RPMI8226 (cell line): ENCODE data around the gene RNF213.
"Not testable (repeated sequence)": the region's sequence is repeated elsewhere in the genome, so short reads cannot be mapped to it uniquely, and the experiment has no call there.

ENCODE experiments used
- DNase-seq: peaks from one replicate; pipeline ENCODE4 v3.0.0-alpha.2; 2015

RNF213 gene

DNA sequence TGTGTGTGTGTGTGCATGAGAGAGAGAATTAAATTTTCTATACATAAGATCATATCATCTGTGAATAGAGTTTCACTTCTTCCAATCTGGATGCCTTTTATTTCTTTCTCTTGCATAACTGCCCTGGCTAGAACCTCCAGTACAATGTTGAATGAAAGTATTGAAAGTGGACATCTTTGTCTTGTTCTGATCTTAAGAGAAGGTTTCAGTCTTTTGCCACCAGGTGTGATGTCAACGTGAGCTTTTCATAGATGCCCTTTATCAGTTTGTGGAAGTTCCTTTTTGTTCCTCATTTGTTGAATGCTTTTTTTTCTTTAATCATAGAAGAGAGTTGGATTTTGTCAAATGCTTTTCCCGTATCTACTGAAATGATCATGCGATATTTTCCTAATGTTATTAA, 63.3 kb downstream of the RNF213 start:
- no peak for DNase-seq

GRCh38 chr17:80327518-80327917, 66.9 kb downstream of the RNF213 start:
- DNase-seq, result no peak

- DNase-seq, result no peak
Observed at GRCh38 chr17:80328634-80329380, 68.2 kb downstream of the RNF213 start.

DNA sequence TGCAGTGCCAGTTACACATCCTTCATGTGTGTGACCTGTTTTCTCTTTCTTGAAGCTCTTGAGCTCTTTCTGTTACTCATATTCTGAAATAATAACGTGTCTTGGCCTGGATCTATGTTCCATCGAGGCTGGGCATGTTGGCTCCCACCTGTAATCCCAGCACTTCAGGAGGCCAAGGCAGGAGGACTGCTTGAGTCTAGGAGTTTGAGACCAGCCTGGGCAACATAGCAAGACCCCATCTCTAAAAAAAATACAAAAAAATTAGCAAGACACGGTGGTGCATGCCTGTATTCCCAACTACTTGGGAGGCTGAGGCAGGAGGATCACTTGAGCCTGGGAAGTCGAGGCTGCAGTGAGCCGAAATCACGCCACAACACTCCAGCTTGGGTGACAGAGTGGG, 68.8 kb downstream of the RNF213 start:
- DNase-seq, result not testable (repeated sequence)

GRCh38 chr17:80330276-80330675, 69.6 kb downstream of the RNF213 start:
- DNase-seq, result no peak

DNA sequence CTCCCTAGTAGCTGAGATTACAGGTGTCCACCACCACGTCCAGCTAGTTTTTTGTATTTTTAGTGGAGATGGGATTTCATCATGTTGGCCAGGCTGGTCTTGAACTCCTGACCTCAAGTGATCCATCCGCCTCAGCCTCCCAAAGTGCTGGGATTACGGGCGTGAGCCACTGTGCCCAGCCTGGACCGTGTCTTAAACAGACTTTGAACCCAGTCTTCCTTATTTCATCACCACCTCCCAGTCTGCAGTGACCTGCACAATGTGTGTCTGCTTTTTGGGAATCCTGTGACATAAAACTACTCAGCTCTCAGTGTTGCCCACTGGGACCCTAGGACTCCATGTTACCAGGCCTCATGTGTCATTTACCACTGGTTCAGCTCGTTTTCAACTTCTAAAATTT, 70.3 kb downstream of the RNF213 start:
- not testable (repeated sequence) for DNase-seq

- DNase-seq, result no peak
Observed at GRCh38 chr17:80331820-80332219, 71.2 kb downstream of the RNF213 start.

- DNase-seq, result no peak
Observed at GRCh38 chr17:80337195-80337895, 76.7 kb downstream of the RNF213 start.

DNA sequence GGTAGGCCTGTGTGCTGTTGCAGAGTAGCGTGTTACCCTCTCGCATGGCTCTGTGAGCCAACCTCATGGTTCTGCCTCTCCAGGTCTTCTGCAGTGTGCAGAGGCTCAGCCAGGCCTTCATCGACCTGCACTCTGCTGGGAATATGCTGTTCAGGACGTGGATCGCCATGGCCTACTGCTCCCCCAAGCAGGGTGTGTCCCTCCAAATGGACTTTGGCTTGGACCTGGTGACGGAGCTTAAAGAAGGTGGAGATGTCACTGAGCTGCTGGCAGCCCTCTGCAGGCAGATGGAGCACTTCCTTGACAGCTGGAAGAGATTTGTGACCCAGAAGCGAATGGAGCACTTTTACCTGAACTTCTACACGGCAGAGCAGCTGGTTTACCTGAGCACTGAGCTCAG, 78.5 kb downstream of the RNF213 start:
- DNase-seq, result no peak

DNA sequence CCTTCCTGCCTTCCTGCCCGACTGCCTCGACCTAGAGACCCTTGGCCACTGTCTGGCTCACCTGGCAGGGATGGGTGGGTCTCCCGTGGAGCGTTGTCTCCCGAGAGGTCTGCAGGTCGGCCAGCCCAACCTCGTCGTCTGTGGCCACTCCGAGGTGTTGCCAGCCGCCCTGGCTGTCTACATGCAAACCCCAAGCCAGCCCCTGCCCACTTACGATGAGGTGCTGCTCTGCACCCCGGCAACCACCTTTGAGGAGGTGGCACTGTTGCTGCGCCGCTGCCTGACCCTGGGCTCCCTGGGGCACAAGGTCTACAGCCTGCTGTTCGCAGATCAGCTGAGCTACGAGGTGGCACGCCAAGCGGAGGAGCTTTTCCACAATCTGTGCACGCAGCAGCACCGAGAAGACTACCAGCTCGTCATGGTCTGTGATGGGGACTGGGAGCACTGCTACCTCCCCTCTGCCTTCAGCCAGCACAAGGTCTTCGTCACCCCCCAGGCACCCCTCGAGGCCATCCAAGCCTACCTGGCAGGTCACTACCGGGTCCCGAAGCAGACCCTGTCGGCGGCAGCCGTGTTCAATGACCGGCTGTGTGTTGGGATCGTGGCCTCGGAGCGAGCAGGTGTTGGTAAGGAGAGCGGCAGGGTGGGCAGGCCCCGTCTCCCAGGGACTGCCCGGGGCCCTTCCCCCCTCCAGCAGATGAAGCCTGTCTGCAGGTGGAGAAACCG, 79.2 kb downstream of the RNF213 start:
- DNase-seq, result no peak

DNA sequence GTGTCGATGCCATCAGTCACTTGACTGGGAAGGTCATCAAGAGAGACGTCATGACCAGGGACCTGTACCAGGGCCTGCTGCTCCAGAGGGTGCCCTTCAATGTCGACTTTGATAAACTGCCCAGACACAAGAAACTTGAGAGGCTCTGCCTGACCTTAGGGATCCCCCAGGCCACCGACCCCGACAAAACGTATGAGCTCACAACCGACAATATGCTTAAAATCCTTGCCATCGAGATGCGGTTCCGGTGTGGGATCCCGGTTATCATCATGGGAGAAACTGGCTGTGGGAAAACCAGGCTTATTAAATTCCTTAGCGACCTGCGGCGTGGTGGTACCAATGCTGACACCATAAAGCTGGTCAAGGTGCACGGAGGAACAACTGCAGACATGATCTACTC, 84.7 kb downstream of the RNF213 start:
- DNase-seq, result no peak

DNA sequence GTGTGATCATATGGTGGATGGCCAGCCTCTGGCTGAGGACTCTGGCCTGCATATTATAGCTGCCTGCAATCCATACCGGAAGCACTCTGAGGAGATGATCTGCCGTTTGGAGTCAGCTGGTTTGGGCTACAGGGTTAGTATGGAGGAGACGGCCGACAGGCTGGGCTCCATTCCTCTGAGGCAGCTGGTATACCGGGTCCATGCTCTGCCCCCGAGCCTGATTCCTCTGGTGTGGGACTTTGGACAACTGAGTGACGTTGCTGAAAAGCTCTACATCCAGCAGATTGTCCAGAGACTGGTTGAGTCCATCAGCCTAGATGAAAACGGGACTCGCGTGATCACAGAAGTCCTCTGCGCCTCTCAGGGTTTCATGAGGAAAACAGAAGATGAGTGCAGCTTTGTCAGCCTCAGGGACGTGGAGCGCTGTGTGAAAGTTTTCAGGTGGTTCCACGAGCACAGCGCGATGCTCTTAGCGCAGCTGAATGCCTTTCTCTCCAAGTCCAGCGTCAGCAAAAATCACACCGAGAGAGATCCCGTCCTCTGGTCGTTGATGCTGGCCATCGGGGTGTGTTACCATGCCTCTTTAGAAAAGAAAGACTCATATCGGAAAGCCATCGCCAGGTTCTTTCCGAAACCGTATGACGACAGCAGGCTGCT, 85.3 kb downstream of the RNF213 start:
- DNase-seq, result no peak

- no peak for DNase-seq
Observed at GRCh38 chr17:80346498-80347275, 86.0 kb downstream of the RNF213 start.

DNA sequence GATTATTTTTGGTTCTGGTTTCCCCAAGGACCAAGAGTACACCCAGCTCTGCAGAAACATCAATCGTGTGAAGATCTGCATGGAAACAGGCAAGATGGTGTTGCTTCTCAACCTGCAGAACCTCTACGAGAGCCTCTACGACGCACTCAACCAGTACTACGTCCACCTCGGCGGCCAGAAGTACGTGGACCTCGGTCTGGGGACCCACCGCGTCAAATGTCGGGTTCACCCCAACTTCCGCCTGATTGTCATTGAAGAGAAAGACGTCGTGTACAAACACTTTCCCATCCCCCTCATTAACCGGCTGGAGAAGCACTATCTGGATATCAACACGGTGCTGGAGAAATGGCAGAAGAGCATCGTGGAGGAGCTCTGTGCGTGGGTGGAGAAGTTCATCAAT, 86.9 kb downstream of the RNF213 start:
- DNase-seq, result no peak

DNA sequence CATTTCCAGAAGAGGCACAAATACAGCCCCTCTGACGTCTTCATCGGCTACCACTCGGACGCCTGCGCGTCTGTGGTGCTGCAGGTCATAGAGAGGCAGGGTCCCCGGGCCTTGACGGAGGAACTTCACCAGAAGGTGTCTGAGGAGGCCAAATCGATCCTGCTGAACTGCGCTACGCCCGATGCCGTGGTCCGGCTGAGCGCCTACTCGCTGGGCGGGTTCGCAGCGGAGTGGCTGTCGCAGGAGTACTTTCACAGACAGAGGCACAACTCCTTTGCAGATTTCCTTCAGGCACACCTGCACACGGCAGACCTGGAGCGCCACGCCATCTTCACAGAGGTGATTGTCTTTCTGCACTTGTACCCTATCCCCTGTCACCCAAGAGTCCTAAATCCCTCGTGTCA, 87.3 kb downstream of the RNF213 start:
- DNase-seq, result no peak

DNA sequence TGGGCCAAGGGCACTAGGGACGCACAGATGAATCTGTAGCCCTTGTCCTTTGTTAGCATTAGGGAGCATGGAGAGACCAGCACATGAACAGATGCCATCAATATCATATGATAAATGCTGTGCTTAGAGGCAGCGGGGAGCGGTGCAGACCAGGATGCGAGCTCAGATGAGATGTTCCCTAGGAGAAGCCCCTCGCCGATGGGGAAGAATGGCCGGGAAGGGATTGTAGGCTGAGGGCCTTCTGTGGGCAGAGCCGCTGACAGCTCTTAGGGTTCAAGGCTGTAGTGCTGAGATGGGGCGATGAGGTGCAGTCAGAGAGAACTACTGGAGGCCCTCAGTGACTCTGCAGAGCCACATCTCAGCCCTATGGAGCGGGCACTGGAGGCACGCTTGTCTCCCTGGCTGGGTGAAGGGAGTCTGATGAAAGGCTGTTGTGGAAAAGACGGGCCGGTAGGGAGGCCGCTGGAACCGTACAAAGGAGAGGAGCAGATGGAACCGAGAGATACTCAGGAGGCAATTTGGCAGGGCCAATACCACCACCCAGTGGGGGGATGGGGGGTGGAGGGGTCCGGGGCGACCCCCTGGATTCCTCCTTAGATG, 88.0 kb downstream of the RNF213 start:
- no peak for DNase-seq

- no peak for DNase-seq
Observed at GRCh38 chr17:80349151-80349651, 88.5 kb downstream of the RNF213 start.

GRCh38 chr17:80349751-80350150, 89.1 kb downstream of the RNF213 start:
- no peak for DNase-seq

GRCh38 chr17:80352216-80352895, 91.7 kb downstream of the RNF213 start:
- DNase-seq, result no peak

- no peak for DNase-seq
Observed at GRCh38 chr17:80352991-80353665, 92.5 kb downstream of the RNF213 start.
